Loucy (cell line): ENCODE measurements around the gene COPS6.

ENCODE experiments used
- EZH2phosphoT487 ChIP-seq: fragments of 200-600 bp; IDR thresholded peaks from 2 replicates; pipeline ENCODE4 v1.6.1; 2018; ENCODE audit warnings: antibody characterized with exemption, mild to moderate bottlenecking, moderate library complexity, borderline replicate concordance
- TF ChIP-seq, protein P1 (sequence below): fragments of 200-600 bp; sonication (generic); conservative IDR thresholded peaks from 2 replicates; pipeline ENCODE4 v1.5.1; 2014; ENCODE audit warnings: mild to moderate bottlenecking, antibody characterized with exemption, low read length

DNA sequence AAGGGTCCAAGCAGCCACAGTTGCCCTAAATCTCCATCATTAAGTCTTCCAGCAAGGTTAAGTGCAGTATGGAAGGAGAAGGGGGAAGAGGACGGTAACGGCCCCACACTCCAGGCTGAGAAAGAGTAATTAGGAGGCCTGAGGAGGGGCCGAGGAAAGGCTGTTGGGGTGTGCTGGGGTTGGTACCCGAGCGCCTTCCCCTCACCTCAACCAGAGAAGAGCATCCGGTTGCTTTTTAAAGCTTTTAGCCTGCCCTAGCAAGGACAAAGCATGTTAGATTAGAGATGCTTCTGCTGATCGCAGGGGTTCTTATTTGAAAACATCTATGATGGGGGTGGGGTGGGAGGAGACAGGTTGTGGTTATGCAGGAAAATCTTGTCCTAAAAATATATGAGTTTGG, 48.2 kb upstream of the COPS6 start:
- TF ChIP-seq EZH2phosphoT487 = no peak
- TF ChIP-seq, protein P1, sequence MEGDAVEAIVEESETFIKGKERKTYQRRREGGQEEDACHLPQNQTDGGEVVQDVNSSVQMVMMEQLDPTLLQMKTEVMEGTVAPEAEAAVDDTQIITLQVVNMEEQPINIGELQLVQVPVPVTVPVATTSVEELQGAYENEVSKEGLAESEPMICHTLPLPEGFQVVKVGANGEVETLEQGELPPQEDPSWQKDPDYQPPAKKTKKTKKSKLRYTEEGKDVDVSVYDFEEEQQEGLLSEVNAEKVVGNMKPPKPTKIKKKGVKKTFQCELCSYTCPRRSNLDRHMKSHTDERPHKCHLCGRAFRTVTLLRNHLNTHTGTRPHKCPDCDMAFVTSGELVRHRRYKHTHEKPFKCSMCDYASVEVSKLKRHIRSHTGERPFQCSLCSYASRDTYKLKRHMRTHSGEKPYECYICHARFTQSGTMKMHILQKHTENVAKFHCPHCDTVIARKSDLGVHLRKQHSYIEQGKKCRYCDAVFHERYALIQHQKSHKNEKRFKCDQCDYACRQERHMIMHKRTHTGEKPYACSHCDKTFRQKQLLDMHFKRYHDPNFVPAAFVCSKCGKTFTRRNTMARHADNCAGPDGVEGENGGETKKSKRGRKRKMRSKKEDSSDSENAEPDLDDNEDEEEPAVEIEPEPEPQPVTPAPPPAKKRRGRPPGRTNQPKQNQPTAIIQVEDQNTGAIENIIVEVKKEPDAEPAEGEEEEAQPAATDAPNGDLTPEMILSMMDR = no peak
